Gastrocnemius medialis (tissue), 4 donors: ENCODE measurements around the gene MYOCD.

ENCODE experiments used
- POLR2A ChIP-seq, 2 donors: fragments of 450-650 bp; IDR thresholded peaks; one replicate each; pipeline ENCODE4 v1.6.1; 2017; ENCODE audit warnings: antibody characterized with exemption in 2 of 2, mild to moderate bottlenecking in 2 of 2, moderate library complexity in 2 of 2
- TF ChIP-seq, protein P1 (sequence below), 5 experiments: fragments of 450-650 bp in 3 of 5; fragments of 200-600 bp in 2 of 5; sonication (generic) in 2 of 5; IDR thresholded peaks in 4 of 5; conservative IDR thresholded peaks in 1 of 5; 1 replicate in 4 of 5; 2 replicates in 1 of 5; pipeline ENCODE4 v1.5.1; 2016 to 2019; ENCODE audit warnings: antibody characterized with exemption in 5 of 5, mild to moderate bottlenecking in 3 of 5, moderate library complexity in 3 of 5

DNA sequence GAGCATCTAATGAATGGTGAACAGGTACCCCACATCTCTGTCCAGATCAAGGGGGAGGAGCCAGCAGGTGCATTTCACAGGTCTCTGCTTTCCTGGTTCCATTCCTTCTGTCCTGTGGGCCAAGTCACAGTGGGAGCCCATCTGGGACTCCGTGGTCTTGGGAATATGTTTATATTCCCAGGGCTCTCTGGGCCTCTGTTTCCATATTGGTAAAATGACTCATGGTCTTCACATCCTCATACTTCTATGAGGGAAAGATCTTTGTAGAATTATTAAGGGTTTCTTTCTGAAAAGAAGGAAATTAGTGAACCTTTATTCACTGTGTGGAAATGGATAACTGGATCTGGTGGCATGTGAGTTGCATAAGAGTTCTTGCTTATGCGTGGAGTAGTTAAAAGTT is 6.2 kb downstream of the MYOCD start:
- TF ChIP-seq, protein P1, sequence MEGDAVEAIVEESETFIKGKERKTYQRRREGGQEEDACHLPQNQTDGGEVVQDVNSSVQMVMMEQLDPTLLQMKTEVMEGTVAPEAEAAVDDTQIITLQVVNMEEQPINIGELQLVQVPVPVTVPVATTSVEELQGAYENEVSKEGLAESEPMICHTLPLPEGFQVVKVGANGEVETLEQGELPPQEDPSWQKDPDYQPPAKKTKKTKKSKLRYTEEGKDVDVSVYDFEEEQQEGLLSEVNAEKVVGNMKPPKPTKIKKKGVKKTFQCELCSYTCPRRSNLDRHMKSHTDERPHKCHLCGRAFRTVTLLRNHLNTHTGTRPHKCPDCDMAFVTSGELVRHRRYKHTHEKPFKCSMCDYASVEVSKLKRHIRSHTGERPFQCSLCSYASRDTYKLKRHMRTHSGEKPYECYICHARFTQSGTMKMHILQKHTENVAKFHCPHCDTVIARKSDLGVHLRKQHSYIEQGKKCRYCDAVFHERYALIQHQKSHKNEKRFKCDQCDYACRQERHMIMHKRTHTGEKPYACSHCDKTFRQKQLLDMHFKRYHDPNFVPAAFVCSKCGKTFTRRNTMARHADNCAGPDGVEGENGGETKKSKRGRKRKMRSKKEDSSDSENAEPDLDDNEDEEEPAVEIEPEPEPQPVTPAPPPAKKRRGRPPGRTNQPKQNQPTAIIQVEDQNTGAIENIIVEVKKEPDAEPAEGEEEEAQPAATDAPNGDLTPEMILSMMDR (IDR thresholded peaks at IDR 0.05 in 4 of 5, conservative IDR thresholded peaks at IDR 0.05 in 1 of 5): no peak
- no peak for TF ChIP-seq POLR2A (IDR thresholded peaks at IDR 0.05)
